HG03469 (cell line): ENCODE data around the gene PAPSS1.

Experiments
- ATAC-seq: cut with Tn5 transposase; IDR thresholded peaks from one replicate; pipeline ENCODE4 v1.9.1; 2021; ENCODE audit warnings: mild to moderate bottlenecking, moderate library complexity, moderate number of reproducible peaks; ENCODE audit not compliant: unreplicated experiment

PAPSS1 gene

DNA sequence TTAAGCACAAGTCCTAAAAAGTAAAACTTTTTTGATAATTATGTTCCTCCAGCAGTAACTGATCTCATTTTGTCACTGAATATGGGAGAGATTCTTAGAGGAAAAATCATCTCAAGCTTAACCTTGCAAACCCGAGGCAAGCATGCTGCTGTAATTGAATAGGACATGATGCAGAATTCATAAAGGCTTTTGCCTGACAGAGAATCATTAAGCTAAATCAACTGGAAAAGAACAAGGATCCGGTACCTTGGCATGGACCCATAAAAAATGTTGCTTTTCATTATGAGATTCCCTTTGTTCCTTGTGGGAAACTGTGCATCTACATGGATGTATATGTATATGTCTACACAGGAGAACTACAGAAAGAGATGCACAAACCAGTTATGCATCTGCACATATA is 149.1 kb downstream of the PAPSS1 start:
- ATAC-seq, result no peak

DNA sequence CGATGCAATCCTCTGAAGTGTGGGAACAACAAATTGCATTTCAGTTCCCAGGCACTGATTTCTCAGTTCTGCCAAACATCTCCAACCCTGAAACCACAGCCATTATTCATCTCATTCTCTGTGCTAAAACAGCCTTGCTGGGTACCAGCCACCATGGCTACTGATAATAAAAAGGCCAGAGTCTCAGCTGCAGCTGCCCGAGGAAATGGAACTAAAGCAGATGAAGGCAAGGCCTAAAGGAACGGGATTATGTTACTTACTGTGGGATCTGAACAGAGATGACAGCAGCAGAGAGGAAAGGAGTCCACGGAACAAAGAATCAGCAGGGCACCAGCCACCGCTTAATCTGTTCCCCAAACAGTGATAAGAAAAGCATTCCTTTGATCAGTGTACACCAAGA is 155.7 kb downstream of the PAPSS1 start:
- ATAC-seq, result no peak
